ENCODE results near the gene SUMO2. TPM values are rescaled to one million over a fixed set of nuclear protein-coding genes. Genes with fewer than 3 reads are reported as not detected.

SUMO2 gene
- total RNA-seq, 1 experiment from 2014 or later: 650 TPM

GRCh38 chr17:75131278-75132017 is 51.3 kb downstream of the SUMO2 start, which contains the start of gene NT5C (continued):
- TF ChIP-seq PRDM15 (CRISPR knock-in tag; IDR thresholded peaks at IDR 0.05): 0 out of 2 replicates have a peak, but pooled peaks have one; percentile 11
- peak; percentile 96 for TF ChIP-seq E2F5 (CRISPR knock-in tag; IDR thresholded peaks at IDR 0.05)
- peak; percentile 93; the same call in 1 of the 2 replicates for TF ChIP-seq ZNF138 (CRISPR knock-in tag; conservative IDR thresholded peaks at IDR 0.05)
- no peak for TF ChIP-seq RORB (CRISPR knock-in tag; IDR thresholded peaks at IDR 0.05)
- TF ChIP-seq, protein P1, sequence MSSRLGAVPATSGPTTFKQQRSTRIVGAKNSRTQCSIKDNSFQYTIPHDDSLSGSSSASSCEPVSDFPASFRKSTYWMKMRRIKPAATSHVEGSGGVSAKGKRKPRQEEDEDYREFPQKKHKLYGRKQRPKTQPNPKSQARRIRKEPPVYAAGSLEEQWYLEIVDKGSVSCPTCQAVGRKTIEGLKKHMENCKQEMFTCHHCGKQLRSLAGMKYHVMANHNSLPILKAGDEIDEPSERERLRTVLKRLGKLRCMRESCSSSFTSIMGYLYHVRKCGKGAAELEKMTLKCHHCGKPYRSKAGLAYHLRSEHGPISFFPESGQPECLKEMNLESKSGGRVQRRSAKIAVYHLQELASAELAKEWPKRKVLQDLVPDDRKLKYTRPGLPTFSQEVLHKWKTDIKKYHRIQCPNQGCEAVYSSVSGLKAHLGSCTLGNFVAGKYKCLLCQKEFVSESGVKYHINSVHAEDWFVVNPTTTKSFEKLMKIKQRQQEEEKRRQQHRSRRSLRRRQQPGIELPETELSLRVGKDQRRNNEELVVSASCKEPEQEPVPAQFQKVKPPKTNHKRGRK (CRISPR knock-in tag; IDR thresholded peaks at IDR 0.05; ENCODE audit: borderline replicate concordance): no peak
- peak; percentile 75; the same call in 1 of the 2 replicates for TF ChIP-seq GABPB1 (CRISPR knock-in tag; IDR thresholded peaks at IDR 0.05)
- TF ChIP-seq, protein P2, sequence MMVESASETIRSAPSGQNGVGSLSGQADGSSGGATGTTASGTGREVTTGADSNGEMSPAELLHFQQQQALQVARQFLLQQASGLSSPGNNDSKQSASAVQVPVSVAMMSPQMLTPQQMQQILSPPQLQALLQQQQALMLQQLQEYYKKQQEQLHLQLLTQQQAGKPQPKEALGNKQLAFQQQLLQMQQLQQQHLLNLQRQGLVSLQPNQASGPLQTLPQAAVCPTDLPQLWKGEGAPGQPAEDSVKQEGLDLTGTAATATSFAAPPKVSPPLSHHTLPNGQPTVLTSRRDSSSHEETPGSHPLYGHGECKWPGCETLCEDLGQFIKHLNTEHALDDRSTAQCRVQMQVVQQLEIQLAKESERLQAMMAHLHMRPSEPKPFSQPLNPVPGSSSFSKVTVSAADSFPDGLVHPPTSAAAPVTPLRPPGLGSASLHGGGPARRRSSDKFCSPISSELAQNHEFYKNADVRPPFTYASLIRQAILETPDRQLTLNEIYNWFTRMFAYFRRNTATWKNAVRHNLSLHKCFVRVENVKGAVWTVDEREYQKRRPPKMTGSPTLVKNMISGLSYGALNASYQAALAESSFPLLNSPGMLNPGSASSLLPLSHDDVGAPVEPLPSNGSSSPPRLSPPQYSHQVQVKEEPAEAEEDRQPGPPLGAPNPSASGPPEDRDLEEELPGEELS (CRISPR knock-in tag; IDR thresholded peaks at IDR 0.05): peak; percentile 96
- no peak for TF ChIP-seq PRRX2 (CRISPR knock-in tag; IDR thresholded peaks at IDR 0.05)
- no peak for TF ChIP-seq ZMAT4 (CRISPR knock-in tag; IDR thresholded peaks at IDR 0.05)
- peak; percentile 95 for TF ChIP-seq MAX (CRISPR knock-in tag; IDR thresholded peaks at IDR 0.05)
- TF ChIP-seq, protein P3, sequence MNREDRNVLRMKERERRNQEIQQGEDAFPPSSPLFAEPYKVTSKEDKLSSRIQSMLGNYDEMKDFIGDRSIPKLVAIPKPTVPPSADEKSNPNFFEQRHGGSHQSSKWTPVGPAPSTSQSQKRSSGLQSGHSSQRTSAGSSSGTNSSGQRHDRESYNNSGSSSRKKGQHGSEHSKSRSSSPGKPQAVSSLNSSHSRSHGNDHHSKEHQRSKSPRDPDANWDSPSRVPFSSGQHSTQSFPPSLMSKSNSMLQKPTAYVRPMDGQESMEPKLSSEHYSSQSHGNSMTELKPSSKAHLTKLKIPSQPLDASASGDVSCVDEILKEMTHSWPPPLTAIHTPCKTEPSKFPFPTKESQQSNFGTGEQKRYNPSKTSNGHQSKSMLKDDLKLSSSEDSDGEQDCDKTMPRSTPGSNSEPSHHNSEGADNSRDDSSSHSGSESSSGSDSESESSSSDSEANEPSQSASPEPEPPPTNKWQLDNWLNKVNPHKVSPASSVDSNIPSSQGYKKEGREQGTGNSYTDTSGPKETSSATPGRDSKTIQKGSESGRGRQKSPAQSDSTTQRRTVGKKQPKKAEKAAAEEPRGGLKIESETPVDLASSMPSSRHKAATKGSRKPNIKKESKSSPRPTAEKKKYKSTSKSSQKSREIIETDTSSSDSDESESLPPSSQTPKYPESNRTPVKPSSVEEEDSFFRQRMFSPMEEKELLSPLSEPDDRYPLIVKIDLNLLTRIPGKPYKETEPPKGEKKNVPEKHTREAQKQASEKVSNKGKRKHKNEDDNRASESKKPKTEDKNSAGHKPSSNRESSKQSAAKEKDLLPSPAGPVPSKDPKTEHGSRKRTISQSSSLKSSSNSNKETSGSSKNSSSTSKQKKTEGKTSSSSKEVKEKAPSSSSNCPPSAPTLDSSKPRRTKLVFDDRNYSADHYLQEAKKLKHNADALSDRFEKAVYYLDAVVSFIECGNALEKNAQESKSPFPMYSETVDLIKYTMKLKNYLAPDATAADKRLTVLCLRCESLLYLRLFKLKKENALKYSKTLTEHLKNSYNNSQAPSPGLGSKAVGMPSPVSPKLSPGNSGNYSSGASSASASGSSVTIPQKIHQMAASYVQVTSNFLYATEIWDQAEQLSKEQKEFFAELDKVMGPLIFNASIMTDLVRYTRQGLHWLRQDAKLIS (CRISPR knock-in tag; IDR thresholded peaks at IDR 0.05; ENCODE audit: borderline replicate concordance): 0 out of 2 replicates have a peak, but pooled peaks have one; percentile 76
- TF ChIP-seq, protein P4, sequence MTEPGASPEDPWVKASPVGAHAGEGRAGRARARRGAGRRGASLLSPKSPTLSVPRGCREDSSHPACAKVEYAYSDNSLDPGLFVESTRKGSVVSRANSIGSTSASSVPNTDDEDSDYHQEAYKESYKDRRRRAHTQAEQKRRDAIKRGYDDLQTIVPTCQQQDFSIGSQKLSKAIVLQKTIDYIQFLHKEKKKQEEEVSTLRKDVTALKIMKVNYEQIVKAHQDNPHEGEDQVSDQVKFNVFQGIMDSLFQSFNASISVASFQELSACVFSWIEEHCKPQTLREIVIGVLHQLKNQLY (CRISPR knock-in tag; IDR thresholded peaks at IDR 0.05): no peak; the same call in 1 of the 2 replicates
- TF ChIP-seq EMX1 (CRISPR knock-in tag; IDR thresholded peaks at IDR 0.05): peak; percentile 49; the same call in 1 of the 2 replicates
- TF ChIP-seq, protein P5, sequence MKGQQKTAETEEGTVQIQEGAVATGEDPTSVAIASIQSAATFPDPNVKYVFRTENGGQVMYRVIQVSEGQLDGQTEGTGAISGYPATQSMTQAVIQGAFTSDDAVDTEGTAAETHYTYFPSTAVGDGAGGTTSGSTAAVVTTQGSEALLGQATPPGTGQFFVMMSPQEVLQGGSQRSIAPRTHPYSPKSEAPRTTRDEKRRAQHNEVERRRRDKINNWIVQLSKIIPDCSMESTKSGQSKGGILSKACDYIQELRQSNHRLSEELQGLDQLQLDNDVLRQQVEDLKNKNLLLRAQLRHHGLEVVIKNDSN (CRISPR knock-in tag; IDR thresholded peaks at IDR 0.05): peak; percentile 77
- peak; percentile 74; the same call in 1 of the 2 replicates for TF ChIP-seq TEAD4 (CRISPR knock-in tag; IDR thresholded peaks at IDR 0.05)
- TF ChIP-seq, protein P6, sequence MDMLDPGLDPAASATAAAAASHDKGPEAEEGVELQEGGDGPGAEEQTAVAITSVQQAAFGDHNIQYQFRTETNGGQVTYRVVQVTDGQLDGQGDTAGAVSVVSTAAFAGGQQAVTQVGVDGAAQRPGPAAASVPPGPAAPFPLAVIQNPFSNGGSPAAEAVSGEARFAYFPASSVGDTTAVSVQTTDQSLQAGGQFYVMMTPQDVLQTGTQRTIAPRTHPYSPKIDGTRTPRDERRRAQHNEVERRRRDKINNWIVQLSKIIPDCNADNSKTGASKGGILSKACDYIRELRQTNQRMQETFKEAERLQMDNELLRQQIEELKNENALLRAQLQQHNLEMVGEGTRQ (CRISPR knock-in tag; IDR thresholded peaks at IDR 0.05): peak; percentile 74
- peak; percentile 92 for TF ChIP-seq TEAD1 (CRISPR knock-in tag; IDR thresholded peaks at IDR 0.05)
